SU-DHL-6 (cell line): Measurements from ENCODE around the gene EPB41L4A.
"Not testable (repeated sequence)": the region's sequence is repeated elsewhere in the genome, so short reads cannot be mapped to it uniquely, and the experiment has no call there.

Experiments used
- H2AFZ ChIP-seq: fragments of 200-600 bp; sonication (generic); 2 replicates; pipeline ENCODE4 v1.6.1; 2014; ENCODE audit warnings: low read depth, mild to moderate bottlenecking, moderate library complexity, mixed read lengths, antibody characterized with exemption, low read length; ENCODE audit not compliant: severe bottlenecking
- H3F3A ChIP-seq: fragments of 200-600 bp; shearing (Covaris generic); 2 replicates; pipeline ENCODE4 v1.6.0; 2016; ENCODE audit warnings: antibody characterized with exemption, mild to moderate bottlenecking; ENCODE audit not compliant: insufficient read depth
- H3K27ac ChIP-seq: fragments of 200-600 bp; sonication (generic); 2 replicates; pipeline ENCODE4 v1.5.1; 2016; ENCODE audit warnings: low read depth, mild to moderate bottlenecking, low read length, moderate library complexity, mixed read lengths
- H3K27me3 ChIP-seq: fragments of 200-600 bp; sonication (generic), shearing (Covaris generic); 2 replicates; pipeline ENCODE4 v1.6.0; 2014; ENCODE audit warnings: mild to moderate bottlenecking, low read length
- H3K36me3 ChIP-seq: fragments of 200-600 bp; sonication (generic); 2 replicates; pipeline ENCODE4 v1.6.1; 2014; ENCODE audit warnings: mild to moderate bottlenecking, low read length, mixed read lengths
- H3K4me2 ChIP-seq: fragments of 300-600, 200-600 bp; shearing (Covaris generic), sonication (generic); 2 replicates; pipeline ENCODE4 v1.6.0; 2014; ENCODE audit warnings: low read length, low read depth, mild to moderate bottlenecking; ENCODE audit not compliant: poor library complexity, severe bottlenecking
- H3K4me3 ChIP-seq: fragments of 200-600 bp; sonication (generic); 2 replicates; pipeline ENCODE4 v1.5.1; 2014; ENCODE audit warnings: antibody characterized with exemption, low read length, mild to moderate bottlenecking, mixed read lengths; ENCODE audit not compliant: insufficient read depth, poor library complexity, severe bottlenecking
- H3K79me2 ChIP-seq: fragments of 200-600 bp; sonication (generic); 2 replicates; pipeline ENCODE4 v1.6.1; 2014; ENCODE audit warnings: mild to moderate bottlenecking, low read length, moderate library complexity; ENCODE audit not compliant: insufficient read depth
- H3K9ac ChIP-seq: fragments of 200-600 bp; sonication (generic); 2 replicates; pipeline ENCODE4 v1.7.0; 2014; ENCODE audit warnings: mild to moderate bottlenecking, low read length
- H3K9me2 ChIP-seq: fragments of 200-600 bp; sonication (generic); replicated peaks from 2 replicates; pipeline ENCODE4 v1.6.1; 2014; ENCODE audit warnings: low read length; ENCODE audit not compliant: insufficient read depth
- H3K9me3 ChIP-seq: fragments of 200-600 bp; sonication (generic); 2 replicates; pipeline ENCODE4 v1.6.1; 2014; ENCODE audit warnings: low read length, mixed read lengths; ENCODE audit not compliant: insufficient read depth
- H4K20me1 ChIP-seq: fragments of 200-600 bp; sonication (generic); 2 replicates; pipeline ENCODE4 v1.6.1; 2014; ENCODE audit warnings: low read depth, mild to moderate bottlenecking, antibody characterized with exemption, low read length, moderate library complexity, mixed read lengths
- EZH2phosphoT487 ChIP-seq: fragments of 200-600 bp; sonication (generic), shearing (Covaris generic); conservative IDR thresholded peaks from 2 replicates; pipeline ENCODE4 v1.6.1; 2018; ENCODE audit warnings: mild to moderate bottlenecking, antibody characterized with exemption, low read length, moderate library complexity, mixed read lengths
- TF ChIP-seq, protein P1 (sequence below): fragments of 200-600 bp; sonication (generic); IDR thresholded peaks from one replicate; pipeline ENCODE4 v1.5.1; 2017; ENCODE audit warnings: antibody characterized with exemption, mild to moderate bottlenecking, low read length, moderate library complexity; ENCODE audit not compliant: insufficient read depth, poor library complexity, severe bottlenecking

EPB41L4A gene

GRCh38 chr5:112216140-112216539 lies 202.9 kb downstream of the EPB41L4A start:
- Histone ChIP-seq H3K36me3 (no peaks in the 10 kb centered on the region), H3K79me2 (no peaks in the 10 kb centered on the region), H3K9me3 (no peaks in the 10 kb centered on the region), H4K20me1 (no peaks in the 10 kb centered on the region), H3K27me3 (no peaks in the 10 kb centered on the region), H3K27ac (no peak overlapping the region), H3K9me2 (no peaks in the 10 kb centered on the region), H3K9ac (no peak overlapping the region), H3K4me3 (no peak overlapping the region), H3K4me2 (no peak overlapping the region), H3F3A (no peaks in the 10 kb centered on the region), H2AFZ (no peak overlapping the region)
- TF ChIP-seq, protein P1, sequence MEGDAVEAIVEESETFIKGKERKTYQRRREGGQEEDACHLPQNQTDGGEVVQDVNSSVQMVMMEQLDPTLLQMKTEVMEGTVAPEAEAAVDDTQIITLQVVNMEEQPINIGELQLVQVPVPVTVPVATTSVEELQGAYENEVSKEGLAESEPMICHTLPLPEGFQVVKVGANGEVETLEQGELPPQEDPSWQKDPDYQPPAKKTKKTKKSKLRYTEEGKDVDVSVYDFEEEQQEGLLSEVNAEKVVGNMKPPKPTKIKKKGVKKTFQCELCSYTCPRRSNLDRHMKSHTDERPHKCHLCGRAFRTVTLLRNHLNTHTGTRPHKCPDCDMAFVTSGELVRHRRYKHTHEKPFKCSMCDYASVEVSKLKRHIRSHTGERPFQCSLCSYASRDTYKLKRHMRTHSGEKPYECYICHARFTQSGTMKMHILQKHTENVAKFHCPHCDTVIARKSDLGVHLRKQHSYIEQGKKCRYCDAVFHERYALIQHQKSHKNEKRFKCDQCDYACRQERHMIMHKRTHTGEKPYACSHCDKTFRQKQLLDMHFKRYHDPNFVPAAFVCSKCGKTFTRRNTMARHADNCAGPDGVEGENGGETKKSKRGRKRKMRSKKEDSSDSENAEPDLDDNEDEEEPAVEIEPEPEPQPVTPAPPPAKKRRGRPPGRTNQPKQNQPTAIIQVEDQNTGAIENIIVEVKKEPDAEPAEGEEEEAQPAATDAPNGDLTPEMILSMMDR = no peak
- TF ChIP-seq EZH2phosphoT487 = no peak

GRCh38 chr5:112210430-112211005 lies 208.6 kb downstream of the EPB41L4A start:
- H3K9me2 ChIP-seq = no peaks in the 10 kb centered on the region
- H3K27me3 ChIP-seq = no peaks in the 10 kb centered on the region
- TF ChIP-seq, protein P1 = no peak
- TF ChIP-seq EZH2phosphoT487 = no peak
- no peak overlapping the region for H2AFZ ChIP-seq
- H3K27ac ChIP-seq = no peak overlapping the region
- no peaks in the 10 kb centered on the region for H3K79me2 ChIP-seq
- H3K9me3 ChIP-seq = no peaks in the 10 kb centered on the region
- H3K9ac ChIP-seq = no peak overlapping the region
- H3K36me3 ChIP-seq = no peaks in the 10 kb centered on the region
- H3K4me2 ChIP-seq = no peak overlapping the region
- H3K4me3 ChIP-seq = no peak overlapping the region
- no peaks in the 10 kb centered on the region for H3F3A ChIP-seq
- H4K20me1 ChIP-seq = no peaks in the 10 kb centered on the region

- no peak overlapping the region for H3K27ac ChIP-seq
- H3K79me2 ChIP-seq = no peaks in the 10 kb centered on the region
- H3K4me2 ChIP-seq = no peak overlapping the region
- H3K9me2 ChIP-seq = no peaks in the 10 kb centered on the region
- H3F3A ChIP-seq = no peaks in the 10 kb centered on the region
- H3K9ac ChIP-seq = no peak overlapping the region
- H4K20me1 ChIP-seq = no peaks in the 10 kb centered on the region
- H3K36me3 ChIP-seq = no peaks in the 10 kb centered on the region
- H2AFZ ChIP-seq = no peak overlapping the region
- H3K4me3 ChIP-seq = no peak overlapping the region
- H3K9me3 ChIP-seq = no peaks in the 10 kb centered on the region
- H3K27me3 ChIP-seq = no peaks in the 10 kb centered on the region
- TF ChIP-seq, protein P1 = no peak
- no peak for TF ChIP-seq EZH2phosphoT487
Measured at GRCh38 chr5:112208699-112209615, 210.1 kb downstream of the EPB41L4A start.

GRCh38 chr5:112208195-112208594 lies 210.9 kb downstream of the EPB41L4A start:
- H3K79me2 ChIP-seq, H3K27me3 ChIP-seq, H3K4me3 ChIP-seq, H4K20me1 ChIP-seq, H3K4me2 ChIP-seq, H2AFZ ChIP-seq, H3K27ac ChIP-seq, H3F3A ChIP-seq, H3K36me3 ChIP-seq, H3K9me3 ChIP-seq, H3K9ac ChIP-seq, H3K9me2 ChIP-seq: not testable (repeated sequence)
